Measurements from ENCODE around the gene HEXIM2.

DNA sequence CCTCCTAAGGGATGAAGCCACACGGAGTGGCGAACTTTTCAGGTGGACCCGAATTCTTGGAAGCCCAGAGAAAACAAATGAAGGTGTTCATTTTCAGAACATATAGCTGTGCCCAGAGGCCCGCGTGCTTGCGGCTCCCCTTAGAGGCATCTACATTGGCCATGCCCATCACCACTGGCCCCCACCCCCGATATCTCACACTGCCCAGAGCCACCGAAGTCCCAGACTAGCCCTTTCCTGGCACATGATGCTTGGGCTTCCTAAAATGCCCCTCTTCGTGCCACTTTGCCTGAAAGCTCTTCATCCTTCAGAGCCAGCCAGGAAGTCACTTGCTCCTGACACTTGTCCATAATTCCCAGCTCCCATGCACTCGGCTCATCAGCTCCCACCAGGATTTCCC lies 15.5 kb upstream of the HEXIM2 start:
- TF ChIP-seq, protein P1, sequence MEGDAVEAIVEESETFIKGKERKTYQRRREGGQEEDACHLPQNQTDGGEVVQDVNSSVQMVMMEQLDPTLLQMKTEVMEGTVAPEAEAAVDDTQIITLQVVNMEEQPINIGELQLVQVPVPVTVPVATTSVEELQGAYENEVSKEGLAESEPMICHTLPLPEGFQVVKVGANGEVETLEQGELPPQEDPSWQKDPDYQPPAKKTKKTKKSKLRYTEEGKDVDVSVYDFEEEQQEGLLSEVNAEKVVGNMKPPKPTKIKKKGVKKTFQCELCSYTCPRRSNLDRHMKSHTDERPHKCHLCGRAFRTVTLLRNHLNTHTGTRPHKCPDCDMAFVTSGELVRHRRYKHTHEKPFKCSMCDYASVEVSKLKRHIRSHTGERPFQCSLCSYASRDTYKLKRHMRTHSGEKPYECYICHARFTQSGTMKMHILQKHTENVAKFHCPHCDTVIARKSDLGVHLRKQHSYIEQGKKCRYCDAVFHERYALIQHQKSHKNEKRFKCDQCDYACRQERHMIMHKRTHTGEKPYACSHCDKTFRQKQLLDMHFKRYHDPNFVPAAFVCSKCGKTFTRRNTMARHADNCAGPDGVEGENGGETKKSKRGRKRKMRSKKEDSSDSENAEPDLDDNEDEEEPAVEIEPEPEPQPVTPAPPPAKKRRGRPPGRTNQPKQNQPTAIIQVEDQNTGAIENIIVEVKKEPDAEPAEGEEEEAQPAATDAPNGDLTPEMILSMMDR (IDR thresholded peaks at IDR 0.05), result no peak
- no peak for TF ChIP-seq POLR2A (IDR thresholded peaks at IDR 0.05)

Measured in stomach (tissue), 4 donors.